HCEC 1CT (cell line): ENCODE data around the gene OR2T3.
"Not testable (repeated sequence)": the region's sequence is repeated elsewhere in the genome, so short reads cannot be mapped to it uniquely, and the experiment has no call there.

Experiments
- DNase-seq: peaks from one replicate; pipeline ENCODE4 v3.0.0-alpha.2; 2017

OR2T3 gene

GRCh38 chr1:248475660-248476059, 2.5 kb downstream of the OR2T3 start:
- DNase-seq, result not testable (repeated sequence)

- not testable (repeated sequence) for DNase-seq
Measured at GRCh38 chr1:248481686-248482579, 8.8 kb downstream of the OR2T3 start.

- not testable (repeated sequence) for DNase-seq
Measured at GRCh38 chr1:248488289-248488688, 15.1 kb downstream of the OR2T3 start, which contains the start of gene OR2T5. Gene OR2T5, plus strand, starts transcription at chr1:248488589. Its CDS starts 0 bp downstream, at chr1:248488589.

- DNase-seq, result not testable (repeated sequence)
Measured at GRCh38 chr1:248496661-248497060, 23.5 kb downstream of the OR2T3 start.

- not testable (repeated sequence) for DNase-seq
Measured at GRCh38 chr1:248500305-248501035, 27.3 kb downstream of the OR2T3 start.

GRCh38 chr1:248507773-248508172, 34.6 kb downstream of the OR2T3 start, which contains the start of gene OR2G6:
Gene OR2G6, plus strand, starts transcription at chr1:248508073. Its CDS starts 13,574 bp downstream, at chr1:248521647.
- not testable (repeated sequence) for DNase-seq

GRCh38 chr1:248510217-248510616, 37.1 kb downstream of the OR2T3 start:
- not testable (repeated sequence) for DNase-seq

GRCh38 chr1:248521856-248522255, 48.7 kb downstream of the OR2T3 start:
- DNase-seq, result no peak
